Measurements from ENCODE around the gene KLF11. TPM values are rescaled to one million over a fixed set of nuclear protein-coding genes. Genes with fewer than 3 reads are reported as not detected.

Gene KLF11
- 8.5 and 13.8 TPM in 2 replicates for total RNA-seq (2014; rRNA removed; shearing (Covaris generic))

- peak; percentile 84 for DNase-seq (ENCODE audit: low spot score)
Measured at GRCh38 chr2:10043256-10043905, at the start of gene KLF11. Gene KLF11, plus strand, starts transcription at chr2:10043550. Its CDS starts 167 bp downstream, at chr2:10043717.

- no peak for DNase-seq (ENCODE audit: low spot score)
Measured at GRCh38 chr2:9994462-9994861, 48.9 kb upstream of the KLF11 start.

GRCh38 chr2:9995059-9995458, 48.3 kb upstream of the KLF11 start:
- DNase-seq (ENCODE audit: low spot score): no peak

- no peak for DNase-seq (ENCODE audit: low spot score)
Measured at GRCh38 chr2:9996321-9996720, 47.0 kb upstream of the KLF11 start.

GRCh38 chr2:9997936-9998335, 45.4 kb upstream of the KLF11 start:
- DNase-seq (ENCODE audit: low spot score): no peak

GRCh38 chr2:9998916-9999654, 44.3 kb upstream of the KLF11 start:
- no peak for DNase-seq (ENCODE audit: low spot score)

- no peak for DNase-seq (ENCODE audit: low spot score)
Measured at GRCh38 chr2:9999693-10000092, 43.7 kb upstream of the KLF11 start.

GRCh38 chr2:10000541-10000940, 42.8 kb upstream of the KLF11 start:
- DNase-seq (ENCODE audit: low spot score): no peak

- no peak for DNase-seq (ENCODE audit: low spot score)
Measured at GRCh38 chr2:10001586-10001985, 41.8 kb upstream of the KLF11 start.

GRCh38 chr2:10002109-10002508, 41.2 kb upstream of the KLF11 start:
- DNase-seq (ENCODE audit: low spot score): no peak

- DNase-seq (ENCODE audit: low spot score): no peak
Measured at GRCh38 chr2:10002681-10003080, 40.7 kb upstream of the KLF11 start.

GRCh38 chr2:10003206-10004125, 39.9 kb upstream of the KLF11 start:
- no peak for DNase-seq (ENCODE audit: low spot score)

GRCh38 chr2:10004401-10004800, 38.9 kb upstream of the KLF11 start:
- DNase-seq (ENCODE audit: low spot score): no peak

GRCh38 chr2:10004836-10005235, 38.5 kb upstream of the KLF11 start:
- no peak for DNase-seq (ENCODE audit: low spot score)

GRCh38 chr2:10005461-10006235, 37.7 kb upstream of the KLF11 start:
- no peak for DNase-seq (ENCODE audit: low spot score)

GRCh38 chr2:10006236-10007161, 36.9 kb upstream of the KLF11 start:
- DNase-seq (ENCODE audit: low spot score): no peak

- no peak for DNase-seq (ENCODE audit: low spot score)
Measured at GRCh38 chr2:10007435-10007834, 35.9 kb upstream of the KLF11 start.

GRCh38 chr2:10007921-10008808, 35.2 kb upstream of the KLF11 start:
- DNase-seq (ENCODE audit: low spot score): no peak

- DNase-seq (ENCODE audit: low spot score): no peak
Measured at GRCh38 chr2:10008809-10009176, 34.6 kb upstream of the KLF11 start.
